ENCODE measurements around the gene DPH1.

DNA sequence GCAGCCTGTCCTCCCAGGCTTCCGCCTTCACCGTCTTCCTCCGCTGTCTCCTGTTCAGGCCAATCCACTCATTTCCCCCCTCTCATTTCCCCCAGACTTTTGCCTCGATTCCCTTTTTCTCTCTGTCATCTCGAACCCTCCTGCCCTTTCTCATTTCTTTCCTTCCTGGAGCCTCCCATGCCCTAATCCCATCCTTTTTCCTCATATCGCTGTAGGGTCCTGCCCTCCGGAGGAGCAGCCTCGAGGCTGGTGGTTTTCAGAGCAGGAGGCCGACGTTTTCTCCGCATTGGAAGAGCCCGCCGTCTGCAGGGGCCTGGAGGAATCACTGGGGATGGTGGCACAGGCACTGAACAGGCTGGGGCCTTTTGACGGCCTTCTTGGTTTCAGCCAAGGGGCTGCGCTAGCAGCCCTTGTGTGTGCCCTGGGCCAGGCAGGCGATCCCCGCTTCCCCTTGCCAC, 12.5 kb downstream of the DPH1 start:
- TF ChIP-seq, protein P1, sequence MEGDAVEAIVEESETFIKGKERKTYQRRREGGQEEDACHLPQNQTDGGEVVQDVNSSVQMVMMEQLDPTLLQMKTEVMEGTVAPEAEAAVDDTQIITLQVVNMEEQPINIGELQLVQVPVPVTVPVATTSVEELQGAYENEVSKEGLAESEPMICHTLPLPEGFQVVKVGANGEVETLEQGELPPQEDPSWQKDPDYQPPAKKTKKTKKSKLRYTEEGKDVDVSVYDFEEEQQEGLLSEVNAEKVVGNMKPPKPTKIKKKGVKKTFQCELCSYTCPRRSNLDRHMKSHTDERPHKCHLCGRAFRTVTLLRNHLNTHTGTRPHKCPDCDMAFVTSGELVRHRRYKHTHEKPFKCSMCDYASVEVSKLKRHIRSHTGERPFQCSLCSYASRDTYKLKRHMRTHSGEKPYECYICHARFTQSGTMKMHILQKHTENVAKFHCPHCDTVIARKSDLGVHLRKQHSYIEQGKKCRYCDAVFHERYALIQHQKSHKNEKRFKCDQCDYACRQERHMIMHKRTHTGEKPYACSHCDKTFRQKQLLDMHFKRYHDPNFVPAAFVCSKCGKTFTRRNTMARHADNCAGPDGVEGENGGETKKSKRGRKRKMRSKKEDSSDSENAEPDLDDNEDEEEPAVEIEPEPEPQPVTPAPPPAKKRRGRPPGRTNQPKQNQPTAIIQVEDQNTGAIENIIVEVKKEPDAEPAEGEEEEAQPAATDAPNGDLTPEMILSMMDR (IDR thresholded peaks at IDR 0.05), result no peak
- TF ChIP-seq NPAS2 (CRISPR knock-in tag; IDR thresholded peaks at IDR 0.05; ENCODE audit: borderline replicate concordance) (no peak), POLR2A (IDR thresholded peaks at IDR 0.05; ENCODE audit: low read length) (no peak), JUN (IDR thresholded peaks at IDR 0.05) (no peak; a peak in 1 of 5 replicates)
- TF ChIP-seq, protein P2, sequence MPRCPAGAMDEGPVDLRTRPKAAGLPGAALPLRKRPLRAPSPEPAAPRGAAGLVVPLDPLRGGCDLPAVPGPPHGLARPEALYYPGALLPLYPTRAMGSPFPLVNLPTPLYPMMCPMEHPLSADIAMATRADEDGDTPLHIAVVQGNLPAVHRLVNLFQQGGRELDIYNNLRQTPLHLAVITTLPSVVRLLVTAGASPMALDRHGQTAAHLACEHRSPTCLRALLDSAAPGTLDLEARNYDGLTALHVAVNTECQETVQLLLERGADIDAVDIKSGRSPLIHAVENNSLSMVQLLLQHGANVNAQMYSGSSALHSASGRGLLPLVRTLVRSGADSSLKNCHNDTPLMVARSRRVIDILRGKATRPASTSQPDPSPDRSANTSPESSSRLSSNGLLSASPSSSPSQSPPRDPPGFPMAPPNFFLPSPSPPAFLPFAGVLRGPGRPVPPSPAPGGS (IDR thresholded peaks at IDR 0.05), result no peak

Data from A549 (cell line).